Ishikawa (cell line): ENCODE measurements around the gene FAN1.

Experiments
- EP300 ChIP-seq: IDR thresholded peaks from 2 replicates; pipeline ENCODE4 v1.6.1; 2012; ENCODE audit warnings: borderline replicate concordance
- FOXM1 ChIP-seq: IDR thresholded peaks from 2 replicates; pipeline ENCODE4 v1.6.1; 2012; ENCODE audit warnings: low read depth, borderline replicate concordance
- MAX ChIP-seq: IDR thresholded peaks from 2 replicates; pipeline ENCODE4 v1.6.1; 2012
- RAD21 ChIP-seq: IDR thresholded peaks from 2 replicates; pipeline ENCODE4 v1.6.1; 2012; ENCODE audit warnings: low read depth
- YY1 ChIP-seq: IDR thresholded peaks from 2 replicates; pipeline ENCODE4 v1.6.1; 2012; ENCODE audit warnings: low read depth
- ZBTB7A ChIP-seq: IDR thresholded peaks from 2 replicates; pipeline ENCODE4 v1.6.1; 2012; ENCODE audit warnings: low read depth

GRCh38 chr15:30928076-30928475 is 24.4 kb downstream of the FAN1 start:
- TF ChIP-seq RAD21 (no peak), MAX (no peak), FOXM1 (no peak), EP300 (no peak), YY1 (no peak), ZBTB7A (no peak)
